Osteoblast (primary cell): ENCODE results near the gene NEMP2. TPM values are rescaled to one million over a fixed set of nuclear protein-coding genes. Genes with fewer than 3 reads are reported as not detected.

ENCODE experiments used
- DNase-seq: peaks from one replicate; pipeline ENCODE4 v3.0.0; 2011; ENCODE audit warnings: low spot score, mixed read lengths; ENCODE audit not compliant: insufficient read length; ENCODE audit errors: missing footprints
- H2AFZ ChIP-seq: 2 replicates; pipeline ENCODE4 v1.6.0; 2011; ENCODE audit warnings: mild to moderate bottlenecking, low read length
- H3K27ac ChIP-seq: 2 replicates; pipeline ENCODE4 v1.5.1; 2011; ENCODE audit warnings: mild to moderate bottlenecking, low read depth, low read length, moderate library complexity
- H3K27me3 ChIP-seq: 2 replicates; pipeline ENCODE4 v1.6.0; 2012; ENCODE audit warnings: mild to moderate bottlenecking, control low read depth, inconsistent platforms, low read length, moderate library complexity; ENCODE audit not compliant: insufficient read depth
- H3K36me3 ChIP-seq: 2 replicates; pipeline ENCODE4 v1.5.1; 2011; ENCODE audit warnings: mild to moderate bottlenecking, low read length, control low read depth, moderate library complexity; ENCODE audit not compliant: insufficient read depth
- H3K4me1 ChIP-seq: 2 replicates; pipeline ENCODE4 v1.5.1; 2011; ENCODE audit warnings: mild to moderate bottlenecking, low read length, control low read depth, moderate library complexity; ENCODE audit not compliant: insufficient read depth
- H3K4me2 ChIP-seq: 2 replicates; pipeline ENCODE4 v1.6.0; 2011; ENCODE audit warnings: mild to moderate bottlenecking, low read length; ENCODE audit not compliant: insufficient read depth
- H3K4me3 ChIP-seq: fragments of 200-600 bp; sonication (generic); 3 replicates; pipeline ENCODE4 v1.5.1; 2012; ENCODE audit warnings: mild to moderate bottlenecking, low read length, inconsistent platforms; ENCODE audit not compliant: insufficient read depth
- H3K79me2 ChIP-seq: 2 replicates; pipeline ENCODE4 v1.6.0; 2012; ENCODE audit warnings: mild to moderate bottlenecking, low read length, control low read depth, inconsistent platforms; ENCODE audit not compliant: insufficient read depth
- H3K9me3 ChIP-seq: 2 replicates; pipeline ENCODE4 v1.5.1; 2011; ENCODE audit warnings: low read depth, low read length, control low read depth
- H4K20me1 ChIP-seq: 2 replicates; pipeline ENCODE4 v1.6.0; 2012; ENCODE audit warnings: mild to moderate bottlenecking, low read length, control low read depth; ENCODE audit not compliant: insufficient read depth
- CTCF ChIP-seq: IDR thresholded peaks from 2 replicates; pipeline ENCODE4 v1.5.1; 2011; ENCODE audit warnings: mild to moderate bottlenecking, low read depth, low read length, moderate library complexity; ENCODE audit errors: extremely low read depth
- total RNA-seq: library from RNA; depleted of rRNA; stranded (reverse); fragments of >200 nt; gene quantifications from 2 replicates; pipeline ENCODE4 v1.2.3, GENCODE V29; 2012

Gene NEMP2
- total RNA-seq, 1 donor: 4.7 TPM

DNA sequence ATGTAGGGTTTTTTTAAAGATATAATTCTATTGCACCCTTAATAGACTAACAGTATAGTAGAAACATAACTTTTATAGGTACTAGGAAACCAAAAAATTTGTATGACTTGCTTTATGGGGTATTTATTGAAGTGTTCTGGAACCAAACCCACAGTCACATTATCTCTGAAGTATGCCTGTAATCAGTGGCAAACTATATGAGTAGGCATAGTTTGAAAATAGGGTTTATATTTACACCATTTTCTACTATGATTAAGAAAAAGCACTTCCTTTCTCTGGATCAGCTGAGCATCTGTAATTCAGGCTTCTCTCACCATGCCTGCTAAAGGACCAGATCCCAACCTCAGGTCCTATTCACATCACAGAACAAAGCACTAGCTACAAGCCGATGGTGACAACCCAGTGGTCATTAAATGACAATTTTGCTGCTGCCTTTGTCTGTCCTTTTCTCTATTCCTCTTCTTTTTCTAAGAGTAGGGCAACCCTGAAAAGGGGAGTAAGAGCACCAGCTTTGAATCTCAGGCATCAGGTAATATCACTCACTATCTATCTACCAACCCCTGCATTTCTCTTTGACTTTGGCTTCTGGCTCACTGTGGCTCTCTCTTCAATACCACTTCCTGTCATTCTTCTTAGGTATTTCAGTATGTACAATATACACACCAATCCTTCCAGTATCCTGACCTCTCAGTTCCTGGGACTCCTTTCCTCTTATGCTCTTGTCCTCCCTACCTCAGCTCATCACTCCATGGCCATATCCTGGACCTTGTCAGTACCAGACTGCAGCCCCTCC lies 14.4 kb downstream of the NEMP2 start:
- TF ChIP-seq CTCF: no peak
- Histone ChIP-seq H3K4me2 (no peak overlapping the region), H3K27me3 (no peaks in the 10 kb centered on the region), H3K36me3 (no peaks in the 10 kb centered on the region), H3K27ac (no peak overlapping the region), H3K4me1 (no peaks in the 10 kb centered on the region), H3K79me2 (no peaks in the 10 kb centered on the region), H4K20me1 (no peaks in the 10 kb centered on the region), H3K4me3 (no peak overlapping the region), H3K9me3 (no peaks in the 10 kb centered on the region), H2AFZ (no peak overlapping the region)
- DNase-seq: no peak

GRCh38 chr2:190517468-190517867 lies 17.1 kb downstream of the NEMP2 start:
- peaks cover 3% of the 10 kb centered on the region for H3K36me3 ChIP-seq
- no peak overlapping the region for H2AFZ ChIP-seq
- H3K4me1 ChIP-seq: no peaks in the 10 kb centered on the region
- H3K9me3 ChIP-seq: no peaks in the 10 kb centered on the region
- DNase-seq: no peak
- no peak overlapping the region for H3K4me3 ChIP-seq
- H3K27me3 ChIP-seq: no peaks in the 10 kb centered on the region
- H3K27ac ChIP-seq: no peak overlapping the region
- no peak overlapping the region for H3K4me2 ChIP-seq
- no peaks in the 10 kb centered on the region for H4K20me1 ChIP-seq
- H3K79me2 ChIP-seq: no peaks in the 10 kb centered on the region
- TF ChIP-seq CTCF: no peak

DNA sequence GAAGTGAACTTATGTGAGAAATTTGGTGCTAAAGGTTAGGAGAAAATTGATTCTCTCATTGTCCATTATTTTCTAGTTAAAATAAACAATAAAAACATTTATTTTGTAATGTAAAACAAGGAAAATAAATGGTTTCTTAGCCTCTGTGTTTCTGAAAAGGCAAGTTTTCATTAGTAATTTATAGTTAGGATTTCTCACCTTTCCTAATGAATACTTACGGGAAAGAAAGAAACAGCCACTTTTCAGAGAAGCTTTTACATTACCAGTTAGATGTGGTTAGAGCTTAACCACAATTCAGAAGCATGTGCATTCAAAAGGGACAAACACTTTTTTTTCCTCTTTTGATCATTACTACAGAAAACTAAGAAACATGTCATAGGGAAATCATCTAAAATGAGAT lies 18.8 kb downstream of the NEMP2 start:
- H3K9me3 ChIP-seq: no peaks in the 10 kb centered on the region
- H4K20me1 ChIP-seq: no peaks in the 10 kb centered on the region
- H3K27me3 ChIP-seq: no peaks in the 10 kb centered on the region
- H3K4me1 ChIP-seq: no peaks in the 10 kb centered on the region
- H2AFZ ChIP-seq: no peak overlapping the region
- no peak overlapping the region for H3K27ac ChIP-seq
- H3K79me2 ChIP-seq: no peaks in the 10 kb centered on the region
- no peak overlapping the region for H3K4me3 ChIP-seq
- no peak for DNase-seq
- TF ChIP-seq CTCF: no peak
- no peak overlapping the region for H3K4me2 ChIP-seq
- H3K36me3 ChIP-seq: peaks cover 3% of the 10 kb centered on the region

DNA sequence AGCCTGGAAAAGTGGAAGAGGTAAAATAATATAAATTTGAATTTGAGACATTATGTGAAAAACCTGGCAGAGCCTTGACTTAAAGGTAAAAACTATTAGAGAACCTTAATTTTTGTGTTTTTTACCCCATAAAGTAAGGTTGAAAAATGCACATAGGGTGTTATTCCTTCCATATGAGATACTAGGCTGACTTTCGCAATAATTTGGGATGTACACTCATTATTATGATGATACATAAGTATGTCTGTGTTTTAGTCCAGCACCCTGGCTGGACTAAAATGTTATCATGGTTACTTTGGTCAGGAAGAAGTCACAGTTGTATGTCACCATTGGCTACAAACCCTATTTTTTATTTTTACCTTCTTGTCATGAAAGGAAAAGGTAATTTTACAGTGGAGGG lies 19.8 kb downstream of the NEMP2 start:
- Histone ChIP-seq H3K27me3 (no peaks in the 10 kb centered on the region), H3K4me2 (no peak overlapping the region)
- DNase-seq: no peak

More for the DNA sequence above, 19.8 kb downstream of the NEMP2 start:
- no peak overlapping the region for H3K27ac ChIP-seq
- H4K20me1 ChIP-seq: no peaks in the 10 kb centered on the region
- no peak overlapping the region for H3K4me3 ChIP-seq
- H2AFZ ChIP-seq: no peak overlapping the region
- H3K9me3 ChIP-seq: no peaks in the 10 kb centered on the region
- TF ChIP-seq CTCF: no peak
- H3K4me1 ChIP-seq: no peaks in the 10 kb centered on the region
- H3K79me2 ChIP-seq: no peaks in the 10 kb centered on the region
- peaks cover 3% of the 10 kb centered on the region for H3K36me3 ChIP-seq
